BJ (cell line): ENCODE results near the gene FGFR3. TPM values are rescaled to one million over a fixed set of nuclear protein-coding genes. Genes with fewer than 3 reads are reported as not detected.

Experiments used
- CTCF ChIA-PET: fragments of 350-600 bp; formaldehyde crosslinking; extraction: SDS; loops from one replicate; lab custom pipeline; 2021; ENCODE audit warnings: antibody characterized with exemption, inconsistent platforms; lab: Yijun Ruan, JAX
- POLR2A ChIA-PET: fragments of 300-600 bp; sonication (Branson Sonifier 250); formaldehyde crosslinking; extraction: SDS; loops from one replicate; lab custom pipeline; 2021; ENCODE audit warnings: antibody characterized with exemption; lab: Charles Lee
- DNase-seq: peaks from one replicate; pipeline ENCODE4 v3.0.0-alpha.2; 2011; ENCODE audit warnings: low read depth
- H3K27me3 ChIP-seq: 2 replicates; pipeline ENCODE4 v1.6.0; 2011; ENCODE audit warnings: low read length; ENCODE audit not compliant: control insufficient read depth, insufficient read depth
- H3K36me3 ChIP-seq: 2 replicates; pipeline ENCODE4 v1.5.1; 2011; ENCODE audit warnings: low read length; ENCODE audit not compliant: control insufficient read depth, insufficient read depth
- H3K4me3 ChIP-seq: 2 replicates; pipeline ENCODE4 v1.5.1; 2011; ENCODE audit warnings: low read depth, mild to moderate bottlenecking, control low read depth, low read length
- CTCF ChIP-seq: IDR thresholded peaks from 2 replicates; pipeline ENCODE4 v1.5.1; 2011; ENCODE audit warnings: low read depth, mild to moderate bottlenecking, control low read depth, inconsistent platforms, low read length, moderate library complexity; ENCODE audit not compliant: insufficient read depth
- polyA plus RNA-seq: library from polyadenylated mRNA; depleted of rRNA; stranded (reverse); fragments of >200 nt; gene quantifications from 2 replicates; pipeline ENCODE4 v1.2.3, GENCODE V29; 2011

Gene FGFR3
- polyA plus RNA-seq, 1 experiment: 1.0 TPM

- H3K27me3 ChIP-seq: no peaks in the 10 kb centered on the region
- CTCF ChIA-PET: interaction anchor here (0.9 to 4.3 kb wide), 5 partner anchors 13 to 69 kb away, joined by 3 to 17 read pairs (median 4); no protein-coding TSS in a partner anchor
- POLR2A ChIA-PET: no interaction called here
- H3K36me3 ChIP-seq: peaks cover 25% of the 10 kb centered on the region
- no peak overlapping the region for H3K4me3 ChIP-seq
- no peak for DNase-seq
- no peak for TF ChIP-seq CTCF
Measured at GRCh38 chr4:1830234-1830633, 37.1 kb downstream of the FGFR3 start.

GRCh38 chr4:1830642-1831228 lies 37.6 kb downstream of the FGFR3 start:
- ChIA-PET CTCF (interaction anchor here (0.9 to 4.3 kb wide), 5 partner anchors 12 to 68 kb away, joined by 3 to 17 read pairs (median 4); no protein-coding TSS in a partner anchor), POLR2A (no interaction called here)
- no peak for TF ChIP-seq CTCF
- no peak overlapping the region for H3K4me3 ChIP-seq
- no peaks in the 10 kb centered on the region for H3K27me3 ChIP-seq
- peaks cover 24% of the 10 kb centered on the region for H3K36me3 ChIP-seq
- no peak for DNase-seq

DNA sequence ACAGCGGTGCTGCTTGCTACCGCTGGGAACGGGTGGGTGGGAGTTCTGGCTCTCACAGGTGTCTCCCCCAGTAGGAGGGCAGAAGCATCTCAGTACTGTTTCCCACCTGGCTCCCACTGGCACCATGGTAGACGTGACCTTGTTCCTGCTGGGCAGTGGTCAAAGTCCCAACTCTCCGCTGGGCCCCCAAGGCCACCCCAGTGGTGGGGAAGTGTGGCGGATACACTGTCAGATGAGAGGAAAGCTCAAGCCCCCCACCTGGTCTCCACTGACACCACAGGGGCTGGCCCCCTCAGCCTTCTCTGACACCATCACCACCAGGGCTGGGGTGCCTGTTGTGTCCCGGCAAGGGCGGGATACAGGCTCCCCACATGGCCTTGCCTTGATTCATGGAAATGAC lies 38.2 kb downstream of the FGFR3 start:
- ChIA-PET CTCF (interaction anchor here (1.1 to 4.3 kb wide), 3 partner anchors 12 to 68 kb away, joined by 3 to 17 read pairs (median 4); no protein-coding TSS in a partner anchor), POLR2A (no interaction called here)
- no peaks in the 10 kb centered on the region for H3K27me3 ChIP-seq
- H3K36me3 ChIP-seq: peaks cover 22% of the 10 kb centered on the region
- TF ChIP-seq CTCF: no peak
- no peak for DNase-seq
- no peak overlapping the region for H3K4me3 ChIP-seq

DNA sequence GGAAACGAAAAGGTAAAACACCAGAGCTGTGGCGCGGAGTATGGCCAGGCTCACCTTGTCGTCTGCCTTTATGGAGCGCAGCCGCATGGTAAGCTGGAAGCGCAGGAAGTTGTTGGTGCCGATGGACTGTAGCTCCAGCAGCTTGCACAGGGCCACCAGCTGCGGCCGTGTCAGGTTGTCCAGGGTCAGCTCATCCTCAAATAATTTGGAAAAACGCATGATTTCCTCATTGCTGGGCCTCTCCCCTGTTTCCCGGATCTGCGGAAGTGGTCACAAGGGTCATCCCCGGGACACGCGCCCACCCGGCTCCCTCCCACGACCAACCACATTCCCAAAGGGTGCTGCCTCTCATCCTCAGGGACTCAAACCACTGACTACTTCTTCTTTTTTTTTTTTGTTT lies 39.6 kb downstream of the FGFR3 start:
- Histone ChIP-seq H3K4me3 (no peak overlapping the region), H3K36me3 (peaks cover 23% of the 10 kb centered on the region), H3K27me3 (no peaks in the 10 kb centered on the region)
- no peak for TF ChIP-seq CTCF
- ChIA-PET CTCF (interaction anchor here (1.0 to 4.3 kb wide), 3 partner anchors 23 to 84 kb away, joined by 3 to 17 read pairs (median 3); no protein-coding TSS in a partner anchor), POLR2A (no interaction called here)
- no peak for DNase-seq

GRCh38 chr4:1833307-1834046 lies 40.4 kb downstream of the FGFR3 start:
- Histone ChIP-seq H3K4me3 (no peak overlapping the region), H3K27me3 (no peaks in the 10 kb centered on the region), H3K36me3 (peaks cover 23% of the 10 kb centered on the region)
- ChIA-PET POLR2A (no interaction called here), CTCF (interaction anchor here (1.2 to 4.3 kb wide), 2 partner anchors 66 to 85 kb away, joined by 3 to 17 read pairs; no protein-coding TSS in a partner anchor)
- no peak for DNase-seq
- TF ChIP-seq CTCF: no peak
